Activated CD8-positive, alpha-beta memory T cell treated with anti-CD3 and anti-CD28 coated beads, Interleukin-2, amount 50 U/mL, for 48 hours (primary cell): Measurements from ENCODE around the gene DCUN1D3.
"Not testable (repeated sequence)": the region's sequence is repeated elsewhere in the genome, so short reads cannot be mapped to it uniquely, and the experiment has no call there.

Experiments
- DNase-seq: peaks from one replicate; pipeline ENCODE4 v3.0.0-alpha.2; 2020

Gene DCUN1D3

DNA sequence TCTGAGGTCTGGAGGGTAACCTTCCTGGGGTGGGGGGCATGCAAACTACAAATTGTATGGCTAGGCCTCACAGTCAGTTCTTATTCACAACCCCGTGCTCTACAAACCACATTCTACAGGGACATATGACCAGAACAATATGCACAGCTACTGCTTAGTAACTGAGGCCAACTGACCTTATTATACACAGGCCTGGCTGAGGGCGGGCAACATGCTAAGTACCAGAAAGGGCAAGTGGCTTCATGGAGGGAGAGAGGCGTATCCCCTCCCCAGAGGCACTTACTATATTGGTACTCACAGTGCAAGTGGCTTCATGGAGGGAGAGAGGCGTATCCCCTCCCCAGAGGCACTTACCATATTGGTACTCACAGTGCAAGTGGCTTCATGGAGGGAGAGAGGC, 39.2 kb downstream of the DCUN1D3 start:
- DNase-seq: not testable (repeated sequence)

DNA sequence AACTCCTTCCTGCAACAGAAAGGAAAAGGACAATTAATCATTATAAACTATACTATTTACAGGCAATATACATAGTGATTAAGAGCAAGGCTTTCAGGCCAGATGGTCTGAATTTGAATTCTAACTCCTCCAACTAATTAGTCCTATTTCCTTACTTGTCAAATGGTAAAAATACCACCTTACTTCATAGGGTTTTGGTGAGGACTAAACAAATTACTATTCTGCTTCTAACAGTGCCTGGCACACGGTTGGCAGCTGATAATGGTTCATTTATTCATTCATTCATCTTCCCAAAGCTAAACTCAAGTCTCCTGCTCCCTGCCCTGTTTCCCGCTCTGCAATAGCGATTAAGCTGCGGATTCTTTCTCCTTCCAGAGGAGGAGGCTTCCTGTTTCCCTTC, 39.8 kb downstream of the DCUN1D3 start:
- no peak for DNase-seq

DNA sequence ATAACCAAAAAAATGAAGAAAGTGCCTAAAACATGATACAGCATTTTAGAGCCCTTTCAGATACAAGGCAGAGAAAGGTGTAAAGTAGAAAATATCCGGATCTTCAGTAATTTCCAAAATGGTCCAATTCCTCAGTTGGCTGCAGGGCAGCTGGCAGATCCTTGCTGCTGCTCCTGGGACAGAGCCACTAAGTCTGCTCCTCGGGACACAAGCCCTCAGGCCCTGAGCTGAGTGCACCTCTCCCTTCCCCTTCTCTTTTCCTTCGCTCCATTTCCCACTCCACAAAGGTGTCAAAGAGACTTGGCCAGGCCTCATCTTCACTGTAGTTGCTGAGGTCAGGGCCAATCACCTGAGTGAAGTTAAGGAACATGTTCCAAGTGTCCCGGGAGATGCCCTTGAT, 40.5 kb downstream of the DCUN1D3 start:
- DNase-seq: no peak

GRCh38 chr16:20859229-20859628, 40.9 kb downstream of the DCUN1D3 start:
- DNase-seq: no peak

DNA sequence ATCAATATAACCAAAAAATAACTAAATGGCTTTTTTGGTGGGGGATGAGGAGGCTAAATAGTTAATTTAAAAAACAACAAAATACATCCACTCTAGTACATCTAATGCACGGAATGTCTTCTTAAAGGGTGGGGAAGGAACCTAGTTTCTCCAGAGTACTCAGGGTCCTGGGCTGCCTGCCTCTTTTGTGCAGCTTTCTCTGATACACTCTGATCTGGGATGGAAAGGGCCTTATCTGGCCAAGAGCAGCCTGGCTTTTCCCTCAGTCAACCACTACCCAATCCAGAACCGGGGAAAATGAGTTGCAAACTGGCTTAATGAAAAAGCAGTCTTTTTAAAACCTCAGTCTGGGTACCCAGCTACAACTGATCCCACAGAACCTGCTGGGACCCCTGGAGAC, 42.9 kb downstream of the DCUN1D3 start:
- DNase-seq: no peak

DNA sequence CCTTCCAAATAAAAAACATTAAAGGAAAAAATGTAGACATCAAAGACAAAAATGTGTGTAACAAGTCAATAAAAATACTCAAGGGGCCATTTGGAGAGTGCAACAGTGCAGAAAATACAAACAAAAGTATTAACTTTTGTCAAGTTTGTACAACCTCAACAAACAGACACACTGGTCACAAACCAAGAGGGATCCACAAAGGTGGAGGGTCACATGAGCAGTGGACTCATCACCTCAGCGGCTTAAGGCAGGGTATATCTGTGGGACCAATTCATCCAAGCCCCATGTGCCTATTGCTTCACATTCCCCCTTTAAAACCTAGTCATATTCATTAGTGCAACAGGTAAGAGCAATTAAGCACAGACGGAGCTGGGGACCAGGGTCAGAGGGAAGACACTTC, 45.2 kb downstream of the DCUN1D3 start:
- no peak for DNase-seq

GRCh38 chr16:20853981-20854620, 46.1 kb downstream of the DCUN1D3 start:
- DNase-seq: no peak

- DNase-seq: no peak
These were observed 47.0 kb downstream of the DCUN1D3 start for GRCh38 chr16:20853143-20853542.

DNA sequence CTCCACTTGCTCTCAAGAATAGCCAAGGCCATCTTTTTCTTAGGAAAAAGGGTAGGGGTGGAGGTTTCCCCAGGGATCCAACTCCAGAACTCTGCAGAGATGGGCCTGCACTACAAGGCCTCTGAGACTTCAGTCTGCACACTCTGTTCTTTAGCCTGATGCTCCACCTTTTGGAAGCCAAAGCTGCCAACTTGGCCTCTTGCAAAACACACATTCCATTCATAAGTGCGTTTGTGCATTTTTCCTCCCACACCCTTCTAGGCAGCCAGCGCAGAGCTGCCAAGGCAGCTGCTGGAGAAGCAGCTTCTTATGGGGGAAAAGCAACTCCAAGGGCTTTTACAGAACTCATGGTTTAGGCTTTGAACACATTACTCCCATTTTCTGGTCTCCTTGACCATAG, 48.6 kb downstream of the DCUN1D3 start:
- DNase-seq: no peak

- DNase-seq: no peak
These were observed 49.2 kb downstream of the DCUN1D3 start for GRCh38 chr16:20850981-20851380.

GRCh38 chr16:20849589-20850390, 50.4 kb downstream of the DCUN1D3 start:
- DNase-seq: peak; percentile 82

DNA sequence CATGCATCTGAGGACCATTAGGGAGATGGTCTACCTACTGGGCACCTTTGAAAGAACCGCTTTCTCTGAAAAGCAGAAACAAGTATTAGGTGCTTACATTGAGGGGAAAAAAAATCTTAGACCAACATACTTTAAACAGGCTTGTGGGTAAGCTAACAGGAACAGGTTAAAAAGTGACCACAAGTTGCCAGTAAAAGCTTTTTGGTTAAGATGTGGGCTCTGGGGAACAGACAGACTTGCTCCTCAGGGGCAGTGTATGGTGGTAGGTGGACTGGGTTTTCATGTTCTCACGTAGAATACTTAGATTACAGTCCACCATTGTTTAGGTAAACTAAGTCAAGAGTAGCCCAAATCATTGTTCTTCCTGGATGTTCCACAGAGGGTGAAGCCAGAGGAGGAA, 52.6 kb downstream of the DCUN1D3 start:
- no peak for DNase-seq

DNA sequence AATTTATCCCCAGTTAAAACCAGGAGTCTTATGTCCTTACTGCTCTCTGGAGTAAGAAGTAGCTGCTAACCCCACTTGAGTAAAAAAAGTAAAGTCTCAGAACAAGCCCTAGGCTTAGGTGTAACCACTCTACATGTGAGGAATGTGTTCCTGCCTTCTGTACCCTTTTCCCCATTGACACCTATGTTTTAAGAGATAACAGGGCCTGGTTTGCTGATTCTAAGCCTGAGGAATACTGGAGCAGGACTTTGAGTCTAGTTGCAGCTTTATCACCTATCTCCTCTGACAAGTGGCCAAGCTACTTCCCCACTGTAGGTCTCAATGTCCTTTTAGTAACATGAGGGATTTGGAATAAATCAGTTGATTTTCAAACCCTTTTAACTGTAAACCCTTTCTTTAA, 53.6 kb downstream of the DCUN1D3 start:
- DNase-seq: no peak

DNA sequence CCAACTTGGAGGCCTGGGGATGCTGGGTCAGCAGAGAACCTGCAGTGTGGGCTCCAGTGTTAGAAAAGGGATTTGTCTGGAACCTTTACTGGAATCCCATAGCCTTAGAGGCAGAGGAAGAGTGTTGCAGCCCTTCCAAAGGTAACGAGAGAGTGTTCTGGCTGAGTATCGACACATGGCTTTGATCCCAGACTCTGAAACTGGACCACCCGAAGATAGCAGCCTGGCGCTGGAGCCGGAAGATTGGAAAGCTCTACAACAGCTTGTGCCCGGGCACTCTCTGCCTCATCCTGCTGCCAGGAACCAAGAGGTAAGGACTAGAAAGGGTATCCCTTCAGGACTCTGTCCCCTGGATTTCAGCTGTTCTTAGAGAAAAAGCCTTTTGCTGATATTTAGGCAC, 54.1 kb downstream of the DCUN1D3 start:
- DNase-seq: no peak

DNA sequence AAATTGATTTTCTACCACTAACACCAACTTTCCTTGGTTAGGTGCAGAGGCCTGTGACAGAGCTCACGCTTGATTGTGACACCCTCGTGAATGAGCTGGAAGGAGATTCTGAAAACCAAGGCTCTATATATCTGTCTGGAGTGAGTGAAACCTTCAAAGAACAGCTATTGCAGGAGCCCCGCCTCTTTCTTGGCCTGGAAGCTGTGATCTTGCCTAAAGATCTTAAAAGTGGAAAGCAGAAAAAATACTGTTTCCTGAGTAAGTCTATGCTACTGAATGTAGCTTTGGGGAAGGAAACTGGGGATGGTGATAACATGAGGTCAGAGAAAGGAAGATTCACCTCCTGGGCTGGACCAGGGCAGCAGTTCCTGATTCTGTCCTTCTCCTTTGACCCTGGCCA, 55.6 kb downstream of the DCUN1D3 start:
- no peak for DNase-seq

DNA sequence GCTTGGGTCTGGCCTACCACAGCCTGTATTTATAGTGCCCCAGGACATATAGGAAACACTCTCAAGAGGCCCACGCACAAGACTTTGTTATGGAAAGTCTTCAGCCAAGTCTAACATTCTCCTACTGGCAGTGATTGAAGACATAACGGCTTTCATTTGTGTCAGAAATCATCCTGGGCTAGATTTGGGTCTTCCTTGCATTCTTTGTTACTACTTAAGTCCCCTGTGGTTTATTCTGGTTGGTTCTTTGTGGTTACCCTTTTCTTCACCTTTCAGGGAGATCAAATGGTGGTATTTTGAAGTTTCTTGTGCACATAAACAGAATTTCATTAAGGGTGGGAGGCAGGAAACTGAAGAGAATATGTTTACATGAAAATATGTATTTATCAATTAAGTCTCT, 56.1 kb downstream of the DCUN1D3 start:
- DNase-seq: no peak

- DNase-seq: no peak
These were observed 60.7 kb downstream of the DCUN1D3 start for GRCh38 chr16:20839504-20839903.

- DNase-seq: no peak
These were observed 61.9 kb downstream of the DCUN1D3 start for GRCh38 chr16:20838240-20838639.

DNA sequence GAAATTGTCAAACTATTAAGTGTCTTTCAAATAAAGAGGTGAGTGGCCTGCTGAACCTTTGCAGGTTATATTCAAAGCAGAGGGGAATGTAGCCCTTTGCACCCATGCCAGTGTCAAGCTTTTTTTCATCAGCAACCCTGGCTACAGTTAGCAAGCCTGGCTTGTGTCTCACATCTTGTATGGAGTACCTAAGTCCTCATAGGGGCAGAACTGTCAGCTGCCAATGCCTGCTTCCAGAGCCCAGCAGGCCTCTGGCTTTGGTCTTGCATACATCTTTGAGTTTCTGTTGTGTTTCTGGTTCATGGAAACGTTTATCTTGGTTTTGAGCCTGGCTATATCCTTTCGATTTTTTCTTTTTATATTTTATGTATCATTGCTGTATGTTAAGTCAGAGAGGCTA, 67.1 kb downstream of the DCUN1D3 start:
- DNase-seq: no peak

GRCh38 chr16:20830372-20830771, 69.8 kb downstream of the DCUN1D3 start:
- DNase-seq: no peak

GRCh38 chr16:20829536-20829935, 70.6 kb downstream of the DCUN1D3 start:
- DNase-seq: no peak

GRCh38 chr16:20826039-20826566, 74.1 kb downstream of the DCUN1D3 start:
- DNase-seq: no peak

- DNase-seq: no peak
These were observed 77.4 kb downstream of the DCUN1D3 start for GRCh38 chr16:20822521-20823325.

DNA sequence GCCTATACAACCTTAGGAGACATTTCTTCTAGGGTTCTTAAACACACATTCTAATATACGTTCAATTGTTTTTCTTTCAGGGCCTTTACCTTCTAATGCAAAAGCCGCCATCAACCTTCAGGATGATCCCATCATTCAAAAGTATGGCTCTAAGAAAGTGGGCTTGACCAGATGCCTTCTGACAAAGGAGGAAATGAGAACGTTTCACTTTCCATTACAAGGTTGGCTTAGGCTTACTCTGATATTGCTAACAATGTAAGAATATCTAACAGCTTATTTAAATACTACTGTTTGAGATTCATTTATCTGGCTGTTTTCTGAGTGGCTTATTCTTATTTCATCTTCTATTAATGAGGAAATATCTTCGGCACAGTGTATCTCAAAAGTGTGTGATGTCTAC, 78.5 kb downstream of the DCUN1D3 start:
- no peak for DNase-seq
